D721Med (cell line): ENCODE measurements around the gene AIFM2.
"Not testable (repeated sequence)": the region's sequence is repeated elsewhere in the genome, so short reads cannot be mapped to it uniquely, and the experiment has no call there.

Experiments
- DNase-seq: peaks from one replicate; pipeline ENCODE4 v3.0.0; 2011; ENCODE audit warnings: low spot score; ENCODE audit not compliant: insufficient read length
- FAIRE-seq: peaks from 2 replicates; lab custom pipeline; 2011; peaks lifted over from hg19 to GRCh38; lab: Jason Lieb, UNC
- CTCF ChIP-seq: IDR thresholded peaks from 2 replicates; pipeline ENCODE4 v1.5.1; 2012; ENCODE audit warnings: mild to moderate bottlenecking, control low read depth; ENCODE audit not compliant: insufficient read depth; ENCODE audit errors: missing control alignments

Gene AIFM2

GRCh38 chr10:70160798-70161197 is 28.2 kb upstream of the AIFM2 start:
- DNase-seq (no peak), FAIRE-seq (no peak)
- no peak for TF ChIP-seq CTCF

DNA sequence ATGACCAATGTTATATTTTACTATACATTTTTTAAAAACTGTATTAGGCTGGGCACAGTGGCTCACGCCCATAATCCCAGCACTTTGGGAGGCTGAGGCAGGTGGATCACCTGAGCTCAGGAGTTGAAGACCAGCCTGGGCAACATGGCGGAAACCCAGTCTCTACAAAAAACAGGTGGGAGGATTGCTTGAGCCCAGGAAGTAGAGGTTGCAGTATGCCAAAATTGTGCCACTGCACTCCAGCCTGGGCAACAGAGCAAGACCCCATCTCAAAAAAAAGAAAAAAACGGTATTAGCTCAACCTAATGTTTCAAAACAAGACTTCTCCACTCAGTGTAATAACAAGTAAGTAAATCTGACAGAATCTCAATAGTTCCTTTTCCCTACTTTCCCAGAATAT is 26.7 kb upstream of the AIFM2 start:
- not testable (repeated sequence) for FAIRE-seq, DNase-seq

GRCh38 chr10:70158113-70158512 is 25.5 kb upstream of the AIFM2 start:
- DNase-seq (no peak), FAIRE-seq (no peak)
- TF ChIP-seq CTCF = no peak

GRCh38 chr10:70155255-70155838 is 22.7 kb upstream of the AIFM2 start:
- DNase-seq (no peak), FAIRE-seq (no peak)
- TF ChIP-seq CTCF = no peak

DNA sequence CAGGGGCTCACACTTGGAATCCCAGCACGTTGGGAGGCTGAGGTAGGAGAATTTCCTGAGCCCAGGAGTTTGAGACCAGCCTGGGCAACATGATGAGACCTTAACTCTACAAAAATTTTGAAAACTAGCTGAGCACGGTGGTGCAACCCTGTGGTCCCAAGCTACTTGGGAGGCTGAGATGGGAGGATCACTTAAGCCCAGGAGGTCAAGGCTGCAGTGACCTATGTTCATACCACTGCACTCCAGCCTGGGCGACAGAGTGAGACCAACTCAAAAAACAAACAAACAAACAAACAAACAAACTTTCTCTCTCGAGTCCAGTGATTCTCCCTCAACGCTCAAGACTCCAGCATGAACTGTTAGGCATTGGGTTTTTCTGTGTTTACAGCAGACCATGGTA is 15.9 kb upstream of the AIFM2 start:
- FAIRE-seq = no peak
- no peak for TF ChIP-seq CTCF
- DNase-seq = no peak

GRCh38 chr10:70147259-70147625 is 14.6 kb upstream of the AIFM2 start:
- DNase-seq (no peak), FAIRE-seq (no peak)

DNA sequence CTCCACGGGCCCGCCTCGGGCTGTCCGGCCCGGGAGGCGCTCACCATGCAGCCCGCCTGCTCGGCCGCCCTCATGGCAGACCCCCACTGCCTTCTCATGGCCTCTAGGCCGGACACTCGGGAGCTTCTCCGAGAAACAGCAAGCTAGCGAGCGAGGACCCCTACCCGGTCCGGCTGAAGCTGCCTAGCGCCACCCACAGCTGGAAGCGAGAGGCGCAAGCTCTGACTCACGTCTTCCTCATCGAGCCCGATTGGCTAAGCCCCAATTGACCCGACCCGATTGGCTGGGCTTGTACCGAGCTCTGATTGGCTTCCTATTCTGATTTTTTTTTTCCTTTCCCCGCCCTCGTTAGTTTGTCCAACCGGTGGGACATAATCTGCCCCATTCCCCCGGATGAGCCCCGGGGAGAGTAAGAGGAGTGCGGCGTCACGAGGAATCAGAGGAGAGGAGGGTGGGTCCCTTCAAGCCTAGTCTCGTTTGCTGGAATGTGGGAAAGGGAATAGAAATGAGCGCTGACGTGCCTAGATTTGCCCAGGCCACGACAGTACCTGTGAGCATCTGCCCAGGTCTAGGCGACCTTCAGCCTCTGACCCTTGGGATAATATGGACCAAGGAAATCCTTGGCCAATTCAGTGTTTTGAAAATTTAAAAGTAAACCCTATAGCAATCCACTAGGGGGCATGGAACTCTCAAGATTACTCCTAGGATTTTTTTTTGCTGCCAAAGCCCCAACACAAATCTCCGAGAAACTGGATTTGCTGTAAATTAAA is 14.0 kb upstream of the AIFM2 start, which contains the start of gene TYSND1:
Gene TYSND1 (minus strand): TSS at position 212 of the 770 bp plus-strand sequence. CDS start 114 bp downstream, at position 98.
- DNase-seq (peak; percentile 98), FAIRE-seq (peak; percentile 16)
- TF ChIP-seq CTCF = peak; percentile 76

More at GRCh38 chr10:70147259-70147625, 14.6 kb upstream of the AIFM2 start:
- TF ChIP-seq CTCF = no peak
